Measurements from ENCODE around the gene PICK1.

Gene PICK1

GRCh38 chr22:38106814-38107578 lies 49.8 kb downstream of the PICK1 start:
- DNase-seq (ENCODE audit: insufficient read length, low spot score) = no peak
- TF ChIP-seq, protein P1, sequence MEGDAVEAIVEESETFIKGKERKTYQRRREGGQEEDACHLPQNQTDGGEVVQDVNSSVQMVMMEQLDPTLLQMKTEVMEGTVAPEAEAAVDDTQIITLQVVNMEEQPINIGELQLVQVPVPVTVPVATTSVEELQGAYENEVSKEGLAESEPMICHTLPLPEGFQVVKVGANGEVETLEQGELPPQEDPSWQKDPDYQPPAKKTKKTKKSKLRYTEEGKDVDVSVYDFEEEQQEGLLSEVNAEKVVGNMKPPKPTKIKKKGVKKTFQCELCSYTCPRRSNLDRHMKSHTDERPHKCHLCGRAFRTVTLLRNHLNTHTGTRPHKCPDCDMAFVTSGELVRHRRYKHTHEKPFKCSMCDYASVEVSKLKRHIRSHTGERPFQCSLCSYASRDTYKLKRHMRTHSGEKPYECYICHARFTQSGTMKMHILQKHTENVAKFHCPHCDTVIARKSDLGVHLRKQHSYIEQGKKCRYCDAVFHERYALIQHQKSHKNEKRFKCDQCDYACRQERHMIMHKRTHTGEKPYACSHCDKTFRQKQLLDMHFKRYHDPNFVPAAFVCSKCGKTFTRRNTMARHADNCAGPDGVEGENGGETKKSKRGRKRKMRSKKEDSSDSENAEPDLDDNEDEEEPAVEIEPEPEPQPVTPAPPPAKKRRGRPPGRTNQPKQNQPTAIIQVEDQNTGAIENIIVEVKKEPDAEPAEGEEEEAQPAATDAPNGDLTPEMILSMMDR (IDR thresholded peaks at IDR 0.05; ENCODE audit: insufficient read depth, missing control alignments) = no peak
- no peak for FAIRE-seq

DNA sequence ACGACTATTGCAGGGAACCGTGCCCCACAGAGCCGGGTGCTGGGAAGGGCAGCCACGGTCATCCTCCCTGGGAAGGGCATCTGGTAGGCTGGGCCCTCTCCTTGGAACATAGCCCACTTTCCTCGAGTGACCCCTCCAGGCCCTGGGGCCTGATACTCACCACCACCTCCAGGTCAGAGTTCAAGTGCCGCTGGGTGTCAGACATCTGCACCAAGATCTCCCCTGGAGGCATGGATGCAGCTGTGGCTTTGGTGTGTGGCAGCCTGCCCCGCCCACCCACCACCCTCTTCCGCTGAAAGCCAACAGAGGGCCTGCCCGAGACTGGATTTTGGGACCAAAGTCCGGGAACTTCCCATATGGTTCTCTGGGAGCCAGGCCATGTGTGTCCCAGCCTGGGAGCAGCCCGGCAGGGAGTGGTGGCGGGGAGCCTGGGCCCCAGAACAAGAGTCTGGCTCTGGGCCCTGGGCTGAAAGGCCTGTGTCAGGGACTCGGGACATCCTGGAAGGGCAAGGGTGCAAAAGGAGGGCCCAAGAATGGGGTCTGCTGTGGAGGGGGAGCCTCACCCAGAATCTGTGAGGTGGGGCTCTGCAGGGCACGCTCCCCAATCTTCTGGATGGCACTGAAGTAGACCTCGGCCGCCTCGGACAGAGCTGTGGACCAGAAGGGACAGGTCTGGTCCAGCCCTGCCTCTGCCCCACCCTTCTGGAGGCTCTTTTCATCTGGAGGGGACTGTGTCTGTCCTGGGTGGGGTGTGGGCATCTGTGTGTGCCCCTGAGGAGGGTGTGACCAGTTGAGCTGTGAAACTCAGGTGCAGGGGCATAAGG lies 50.7 kb downstream of the PICK1 start:
- TF ChIP-seq, protein P1 (IDR thresholded peaks at IDR 0.05; ENCODE audit: insufficient read depth, missing control alignments) = no peak
- DNase-seq (ENCODE audit: insufficient read length, low spot score) (no peak), FAIRE-seq (no peak)

- FAIRE-seq = no peak
These were observed 51.5 kb downstream of the PICK1 start for GRCh38 chr22:38108561-38109319.

GRCh38 chr22:38109371-38110001 lies 52.3 kb downstream of the PICK1 start:
- TF ChIP-seq, protein P1 (IDR thresholded peaks at IDR 0.05; ENCODE audit: insufficient read depth, missing control alignments) = no peak
- DNase-seq (ENCODE audit: insufficient read length, low spot score) = no peak
- no peak for FAIRE-seq

More at GRCh38 chr22:38108561-38109319, 51.5 kb downstream of the PICK1 start:
- no peak for DNase-seq (ENCODE audit: insufficient read length, low spot score)
- TF ChIP-seq, protein P1 (IDR thresholded peaks at IDR 0.05; ENCODE audit: insufficient read depth, missing control alignments) = no peak

GRCh38 chr22:38110008-38110862 lies 53.0 kb downstream of the PICK1 start, which contains the start of gene BAIAP2L2:
BAIAP2L2 (minus strand) TSS chr22:38110684; CDS start chr22:38110525, 159 bp downstream.
- DNase-seq (ENCODE audit: insufficient read length, low spot score) (no peak), FAIRE-seq (no peak)
- TF ChIP-seq, protein P1 (IDR thresholded peaks at IDR 0.05; ENCODE audit: insufficient read depth, missing control alignments) = no peak
